EL (cell line): ENCODE measurements around the gene TMEM217.
A peak's percentile ranks its signal among the peaks of the same experiment; 100 is the strongest.

Source experiments
- DNase-seq: peaks from one replicate; pipeline ENCODE4 v3.0.0-alpha.2; 2016

TMEM217 gene

GRCh38 chr6:37177935-37178517 is 79.9 kb downstream of the TMEM217 start:
- no peak for DNase-seq

- no peak for DNase-seq
Measured at GRCh38 chr6:37177077-37177934, 80.6 kb downstream of the TMEM217 start.

GRCh38 chr6:37176268-37177076 is 81.5 kb downstream of the TMEM217 start:
- DNase-seq = no peak

GRCh38 chr6:37175332-37176267 is 82.3 kb downstream of the TMEM217 start:
- no peak for DNase-seq

- DNase-seq = no peak
Measured at GRCh38 chr6:37174515-37175331, 83.2 kb downstream of the TMEM217 start.

GRCh38 chr6:37174196-37174514 is 83.8 kb downstream of the TMEM217 start:
- DNase-seq = no peak

- DNase-seq = no peak
Measured at GRCh38 chr6:37173493-37174195, 84.3 kb downstream of the TMEM217 start.

- no peak for DNase-seq
Measured at GRCh38 chr6:37172912-37173492, 84.9 kb downstream of the TMEM217 start.

- peak; percentile 95 for DNase-seq
Measured at GRCh38 chr6:37171970-37172812, 85.8 kb downstream of the TMEM217 start.

GRCh38 chr6:37171201-37171969 is 86.6 kb downstream of the TMEM217 start:
- DNase-seq = peak; percentile 68

- DNase-seq = peak; percentile 50
Measured at GRCh38 chr6:37170273-37171200, 87.4 kb downstream of the TMEM217 start.

- peak; percentile 98 for DNase-seq
Measured at GRCh38 chr6:37169496-37170272, 88.3 kb downstream of the TMEM217 start, which contains the start of gene PIM1. PIM1 (plus strand) TSS chr6:37170152; CDS start chr6:37170576, 424 bp downstream.

- DNase-seq = no peak
Measured at GRCh38 chr6:37168811-37169495, 89.0 kb downstream of the TMEM217 start.

- no peak for DNase-seq
Measured at GRCh38 chr6:37168163-37168758, 89.7 kb downstream of the TMEM217 start.

GRCh38 chr6:37162740-37163139 is 95.2 kb downstream of the TMEM217 start:
- no peak for DNase-seq
